Neuronal stem cell (in vitro differentiated cells): Measurements from ENCODE around the gene CAMTA1.

Experiments used
- DNase-seq: peaks from one replicate; pipeline ENCODE4 v3.0.0-alpha.2; 2013; ENCODE audit warnings: low spot score
- H2AFZ ChIP-seq: one replicate; pipeline ENCODE4 v1.6.1; 2013; ENCODE audit warnings: mild to moderate bottlenecking, low read length, inconsistent platforms
- H2AK5ac ChIP-seq: 2 replicates; pipeline ENCODE4 v1.6.1; 2013; ENCODE audit warnings: low read depth, mild to moderate bottlenecking, inconsistent platforms, low read length, moderate library complexity, mixed read lengths
- H2BK120ac ChIP-seq: 2 replicates; pipeline ENCODE4 v1.6.1; 2013; ENCODE audit warnings: low read depth, mild to moderate bottlenecking, inconsistent platforms, low read length, moderate library complexity, mixed read lengths
- H2BK12ac ChIP-seq: one replicate; pipeline ENCODE4 v1.6.1; 2013; ENCODE audit warnings: low read length, inconsistent platforms
- H2BK15ac ChIP-seq: 2 replicates; pipeline ENCODE4 v1.6.1; 2013; ENCODE audit warnings: mild to moderate bottlenecking, low read length, inconsistent platforms, mixed read lengths
- H2BK5ac ChIP-seq: one replicate; pipeline ENCODE4 v1.6.1; 2013; ENCODE audit warnings: inconsistent platforms, mild to moderate bottlenecking, low read length, moderate library complexity
- H3K14ac ChIP-seq: one replicate; pipeline ENCODE4 v1.6.1; 2013; ENCODE audit warnings: low read length, inconsistent platforms
- H3K18ac ChIP-seq: 2 replicates; pipeline ENCODE4 v1.6.1; 2013; ENCODE audit warnings: low read length, inconsistent platforms
- H3K23ac ChIP-seq: 2 replicates; pipeline ENCODE4 v1.6.1; 2013; ENCODE audit warnings: low read depth, mild to moderate bottlenecking, mixed read lengths, low read length, inconsistent platforms; ENCODE audit not compliant: poor library complexity
- H3K27ac ChIP-seq: replicated peaks from 3 replicates; pipeline ENCODE4 v1.5.1; 2013; ENCODE audit warnings: low read length, inconsistent platforms
- H3K27me3 ChIP-seq, 3 experiments: 2 replicates each; pipeline ENCODE4 v1.6.1; 2013; ENCODE audit warnings: low read length in 3 of 3, mild to moderate bottlenecking in 2 of 3, inconsistent platforms in 1 of 3, low read depth in 1 of 3, mixed read lengths in 1 of 3, moderate library complexity in 1 of 3; ENCODE audit not compliant: control insufficient read depth in 3 of 3, insufficient read depth in 3 of 3
- H3K36me3 ChIP-seq, 2 donors: replicated peaks in 1 of 2; 2 replicates each; pipeline ENCODE4 v1.6.1; 2013; ENCODE audit warnings: low read length in 2 of 2; ENCODE audit not compliant: control insufficient read depth in 2 of 2, insufficient read depth in 2 of 2
- H3K4ac ChIP-seq: 2 replicates; pipeline ENCODE4 v1.6.1; 2013; ENCODE audit warnings: inconsistent platforms, mild to moderate bottlenecking, low read length, moderate library complexity
- H3K4me1 ChIP-seq, 2 donors: 1 replicate in 1 of 2; 2 replicates in 1 of 2; pipeline ENCODE4 v1.6.1; 2013; ENCODE audit warnings: low read length in 2 of 2, low read depth in 1 of 2; ENCODE audit not compliant: control insufficient read depth in 2 of 2, insufficient read depth in 1 of 2
- H3K4me2 ChIP-seq: one replicate; pipeline ENCODE4 v1.6.1; 2013; ENCODE audit warnings: mild to moderate bottlenecking, low read length, inconsistent platforms; ENCODE audit not compliant: insufficient read depth, poor library complexity, severe bottlenecking
- H3K4me3 ChIP-seq, 2 donors: 2 replicates each; pipeline ENCODE4 v1.5.1; 2013; ENCODE audit warnings: low read length in 2 of 2, mild to moderate bottlenecking in 2 of 2, inconsistent platforms in 1 of 2, moderate library complexity in 1 of 2
- H3K79me1 ChIP-seq: one replicate; pipeline ENCODE4 v1.6.1; 2013; ENCODE audit warnings: low read depth, mild to moderate bottlenecking, inconsistent platforms, low read length, moderate library complexity
- H3K9ac ChIP-seq: one replicate; pipeline ENCODE4 v1.6.1; 2013; ENCODE audit warnings: mild to moderate bottlenecking, low read depth, low read length, inconsistent platforms; ENCODE audit not compliant: poor library complexity
- H3K9me3 ChIP-seq, 2 donors: replicated peaks in 1 of 2; 2 replicates each; pipeline versions ENCODE3 to v1.6.1; 2013; ENCODE audit warnings: low read length in 2 of 2, mild to moderate bottlenecking in 2 of 2, inconsistent platforms in 1 of 2, low read depth in 1 of 2, mixed read lengths in 1 of 2, moderate library complexity in 1 of 2; ENCODE audit not compliant: control insufficient read depth in 2 of 2, insufficient read depth in 1 of 2
- H4K8ac ChIP-seq: one replicate; pipeline ENCODE4 v1.6.1; 2013; ENCODE audit warnings: low read depth, mild to moderate bottlenecking, inconsistent platforms, low read length, moderate library complexity
- H4K91ac ChIP-seq: one replicate; pipeline ENCODE4 v1.6.1; 2013; ENCODE audit warnings: low read length, low read depth, mild to moderate bottlenecking, inconsistent platforms; ENCODE audit not compliant: poor library complexity
- WGBS, 2 donors: extraction: QIAGEN DNeasy Blood & Tissue Kit; methylation state at CpG; one replicate each; pipeline ENCODE4 v1.1.7; 2013; ENCODE audit warnings: missing lambda C conversion rate in 2 of 2, mixed read lengths in 1 of 2; ENCODE audit not compliant: insufficient read length in 2 of 2, insufficient replicate concordance in 1 of 2; ENCODE audit errors: extremely low coverage in 2 of 2; 5-methylcytosine and 5-hydroxymethylcytosine counted together

CAMTA1 gene

GRCh38 chr1:7543718-7544090 lies 758.5 kb downstream of the CAMTA1 start:
- WGBS, 2 donors, result no CpG with 5 or more reads among the region's 3 CpGs
- H3K18ac ChIP-seq, result no peak overlapping the region
- no peak overlapping the region for H2BK5ac ChIP-seq
- no peaks in the 10 kb centered on the region for H3K79me1 ChIP-seq
- H2AFZ ChIP-seq, result no peak overlapping the region
- no peak overlapping the region for H2BK12ac ChIP-seq
- peaks cover 0 to 3% of the 10 kb centered on the region in 2 donors for H3K4me1 ChIP-seq
- no peak overlapping the region for H2BK120ac ChIP-seq
- DNase-seq, result no peak
- H3K9me3 ChIP-seq, result no peaks in the 10 kb centered on the region
- no peak overlapping the region for H3K27ac ChIP-seq
- H3K14ac ChIP-seq, result no peak overlapping the region
- H3K4me3 ChIP-seq, result no peak overlapping the region
- no peak overlapping the region for H4K91ac ChIP-seq
- H2BK15ac ChIP-seq, result no peak overlapping the region
- H3K4me2 ChIP-seq, result no peak overlapping the region
- no peaks in the 10 kb centered on the region for H3K36me3 ChIP-seq
- no peak overlapping the region for H3K4ac ChIP-seq
- no peak overlapping the region for H4K8ac ChIP-seq
- no peaks in the 10 kb centered on the region for H3K27me3 ChIP-seq
- no peak overlapping the region for H2AK5ac ChIP-seq
- H3K23ac ChIP-seq, result no peak overlapping the region
- no peak overlapping the region for H3K9ac ChIP-seq

- H3K14ac ChIP-seq, result no peak overlapping the region
- no peak overlapping the region for H2AFZ ChIP-seq
- no peaks in the 10 kb centered on the region for H3K36me3 ChIP-seq
- H3K9me3 ChIP-seq, result no peaks in the 10 kb centered on the region
- no peak overlapping the region for H2BK12ac ChIP-seq
- no peak overlapping the region for H3K27ac ChIP-seq
- no peak overlapping the region for H4K8ac ChIP-seq
- no peak overlapping the region for H2BK120ac ChIP-seq
- H2BK15ac ChIP-seq, result no peak overlapping the region
- H3K79me1 ChIP-seq, result no peaks in the 10 kb centered on the region
- H4K91ac ChIP-seq, result no peak overlapping the region
- H3K4ac ChIP-seq, result no peak overlapping the region
- H3K27me3 ChIP-seq, result no peaks in the 10 kb centered on the region
- WGBS, 2 donors, result no CpG with 5 or more reads among the region's 10 CpGs
- no peak overlapping the region for H3K4me3 ChIP-seq
- DNase-seq, result no peak
- no peak overlapping the region for H3K9ac ChIP-seq
- H3K4me1 ChIP-seq, result peaks cover 0 to 2% of the 10 kb centered on the region in 2 donors
- H3K4me2 ChIP-seq, result no peak overlapping the region
- no peak overlapping the region for H3K18ac ChIP-seq
- H2BK5ac ChIP-seq, result no peak overlapping the region
- no peak overlapping the region for H2AK5ac ChIP-seq
- no peak overlapping the region for H3K23ac ChIP-seq
Observed at GRCh38 chr1:7549277-7550161, 764.3 kb downstream of the CAMTA1 start.

GRCh38 chr1:7550261-7550865 lies 765.1 kb downstream of the CAMTA1 start:
- H3K4me3 ChIP-seq, result no peak overlapping the region
- H3K27ac ChIP-seq, result no peak overlapping the region
- H3K27me3 ChIP-seq, result no peaks in the 10 kb centered on the region
- no peak overlapping the region for H4K91ac ChIP-seq
- no peak overlapping the region for H2BK5ac ChIP-seq
- no peak for DNase-seq
- H2BK15ac ChIP-seq, result no peak overlapping the region
- H3K4me2 ChIP-seq, result no peak overlapping the region
- H3K9me3 ChIP-seq, result no peaks in the 10 kb centered on the region
- H2AK5ac ChIP-seq, result no peak overlapping the region
- H3K4ac ChIP-seq, result no peak overlapping the region
- H3K4me1 ChIP-seq, result peaks cover 0 to 2% of the 10 kb centered on the region in 2 donors
- no peak overlapping the region for H2BK12ac ChIP-seq
- H3K23ac ChIP-seq, result no peak overlapping the region
- H3K18ac ChIP-seq, result no peak overlapping the region
- no CpG with 5 or more reads among the region's 8 CpGs for WGBS, 2 donors
- no peaks in the 10 kb centered on the region for H3K79me1 ChIP-seq
- H3K36me3 ChIP-seq, result no peaks in the 10 kb centered on the region
- no peak overlapping the region for H2AFZ ChIP-seq
- H3K9ac ChIP-seq, result no peak overlapping the region
- H2BK120ac ChIP-seq, result no peak overlapping the region
- no peak overlapping the region for H3K14ac ChIP-seq
- no peak overlapping the region for H4K8ac ChIP-seq

- Histone ChIP-seq H2AK5ac (no peak overlapping the region), H3K4ac (no peak overlapping the region), H4K8ac (no peak overlapping the region), H3K4me3 (peak overlapping the region in 1 of 2 donors; percentile 1), H2AFZ (no peak overlapping the region), H3K18ac (peak overlapping the region; percentile 1), H3K9me3 (no peaks in the 10 kb centered on the region), H4K91ac (no peak overlapping the region), H3K27ac (no peak overlapping the region), H2BK15ac (no peak overlapping the region), H3K79me1 (no peaks in the 10 kb centered on the region), H3K4me1 (peaks cover 0 to 2% of the 10 kb centered on the region in 2 donors), H3K23ac (no peak overlapping the region), H2BK5ac (no peak overlapping the region), H2BK12ac (no peak overlapping the region), H3K36me3 (no peaks in the 10 kb centered on the region), H3K9ac (no peak overlapping the region), H2BK120ac (no peak overlapping the region), H3K14ac (no peak overlapping the region), H3K4me2 (no peak overlapping the region), H3K27me3 (no peaks in the 10 kb centered on the region)
- no CpG with 5 or more reads among the region's 6 CpGs for WGBS, 2 donors
- no peak for DNase-seq
Observed at GRCh38 chr1:7550981-7551380, 765.7 kb downstream of the CAMTA1 start.
